ENCODE results near the gene MIF4GD.
"Not testable (repeated sequence)": the region's sequence is repeated elsewhere in the genome, so short reads cannot be mapped to it uniquely, and the experiment has no call there.

Gene MIF4GD

DNA sequence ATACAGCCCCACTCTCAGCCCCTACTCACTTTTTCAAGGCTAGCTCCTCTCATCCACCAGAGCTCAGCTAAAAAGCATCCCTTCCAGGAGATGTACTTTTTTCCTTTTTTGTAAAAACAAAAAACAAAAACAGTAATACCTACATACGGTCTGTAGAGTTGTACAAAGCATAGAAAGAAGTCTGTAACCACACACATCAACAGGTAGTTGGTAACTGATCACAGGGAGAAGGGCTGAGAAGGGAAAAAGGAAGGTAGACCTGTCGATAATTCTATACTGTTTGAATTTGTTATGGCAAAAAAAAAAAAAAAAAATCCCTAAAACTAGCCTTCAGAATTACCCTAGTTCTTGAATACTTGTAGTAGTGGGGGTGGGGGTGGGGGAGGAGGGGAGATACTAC is 17.3 kb upstream of the MIF4GD start:
- DNase-seq: no peak

GRCh38 chr17:75287221-75287620 is 16.2 kb upstream of the MIF4GD start:
- no peak for DNase-seq

- no peak for DNase-seq
Observed at GRCh38 chr17:75285123-75285522, 14.1 kb upstream of the MIF4GD start.

DNA sequence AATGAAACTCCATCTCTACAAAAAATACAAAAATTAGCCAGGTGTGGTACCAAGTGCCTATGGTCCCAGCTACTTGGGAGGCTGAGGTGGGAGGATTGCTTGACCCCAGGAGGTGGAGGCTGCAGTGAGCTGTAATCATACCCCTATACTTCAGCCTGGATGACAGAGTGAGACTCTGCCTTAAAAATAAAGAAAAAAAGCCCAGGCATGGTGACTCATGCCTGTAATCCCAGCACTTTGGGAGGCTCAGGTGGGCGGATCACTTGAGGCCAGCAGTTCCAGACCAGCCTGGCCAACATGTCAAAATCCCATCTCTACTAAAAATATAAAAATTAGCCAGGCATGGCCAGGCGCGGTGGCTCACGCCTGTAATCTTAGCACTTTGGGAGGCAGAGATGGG is 9.2 kb upstream of the MIF4GD start:
- DNase-seq: not testable (repeated sequence)

DNA sequence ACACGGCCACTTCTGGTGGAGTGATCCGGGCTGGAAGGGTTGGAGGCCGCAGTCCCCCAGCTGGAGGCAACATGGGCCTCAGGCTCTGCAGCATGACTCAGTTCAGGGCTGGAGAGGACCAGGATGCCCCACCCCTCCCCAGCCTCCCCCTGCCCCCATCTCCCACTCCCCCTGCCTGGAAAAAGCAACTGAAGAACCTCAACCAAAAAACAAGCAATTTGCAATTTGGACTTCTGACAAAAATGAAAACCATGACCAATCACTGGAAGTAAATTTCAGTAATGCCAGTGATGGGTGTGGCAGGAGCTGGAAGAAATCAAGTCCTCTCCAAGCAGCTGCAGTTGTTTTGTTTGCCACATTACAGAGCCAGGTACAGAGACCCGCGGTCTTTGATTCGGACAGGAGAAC is 6.6 kb upstream of the MIF4GD start:
- no peak for DNase-seq

DNA sequence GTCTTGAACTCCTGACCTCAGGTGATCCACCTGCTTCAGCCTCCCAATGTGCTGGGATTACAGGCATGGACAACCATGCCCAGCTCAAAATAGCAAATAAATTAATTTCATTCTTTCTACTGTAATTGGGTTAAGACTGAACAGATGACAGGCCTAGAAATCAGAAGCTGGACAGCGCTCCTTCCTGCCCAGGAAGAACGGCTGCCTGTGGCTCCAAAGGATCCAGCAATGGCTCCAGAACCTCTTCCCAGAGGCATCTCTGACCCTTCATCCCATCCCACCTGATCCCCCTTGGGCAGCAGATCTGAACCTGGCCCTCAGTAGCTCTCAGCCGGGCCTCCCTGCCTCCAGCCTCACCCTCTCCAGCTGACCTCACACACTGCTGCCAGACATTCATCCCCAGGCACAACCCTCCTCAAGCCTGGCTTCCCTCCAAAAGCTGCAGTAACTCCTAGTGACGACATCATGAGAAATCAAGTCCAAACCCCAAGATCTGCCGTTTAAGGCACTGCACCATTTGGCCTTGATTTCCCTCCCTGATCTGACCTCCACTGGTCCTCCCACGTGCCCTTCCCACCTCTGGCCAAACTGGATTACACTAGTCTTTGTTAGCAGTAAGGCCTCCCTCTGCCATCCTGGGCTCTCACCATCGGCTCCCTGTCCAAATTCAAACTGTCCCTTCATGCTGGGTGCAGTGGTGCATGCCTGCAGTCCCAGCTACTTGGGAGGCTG is 3.1 kb upstream of the MIF4GD start:
- no peak for DNase-seq

DNA sequence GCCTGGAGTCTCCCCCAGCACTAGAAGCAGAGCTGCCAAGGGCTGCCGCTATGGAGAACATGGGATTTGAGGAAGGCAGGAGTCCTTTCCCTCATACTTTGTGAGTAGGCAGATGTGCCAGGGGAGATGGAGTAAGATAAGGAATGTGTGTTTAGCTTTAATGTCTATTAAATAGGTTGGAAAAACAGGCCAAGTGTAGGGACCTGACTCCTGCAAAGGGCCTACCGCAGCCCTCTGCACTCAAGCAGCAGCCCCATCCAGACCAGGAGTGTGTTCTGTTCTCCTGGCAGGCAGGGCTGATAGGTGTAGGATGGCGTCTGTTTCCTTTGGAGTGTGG is 1.8 kb upstream of the MIF4GD start:
- DNase-seq: no peak

DNA sequence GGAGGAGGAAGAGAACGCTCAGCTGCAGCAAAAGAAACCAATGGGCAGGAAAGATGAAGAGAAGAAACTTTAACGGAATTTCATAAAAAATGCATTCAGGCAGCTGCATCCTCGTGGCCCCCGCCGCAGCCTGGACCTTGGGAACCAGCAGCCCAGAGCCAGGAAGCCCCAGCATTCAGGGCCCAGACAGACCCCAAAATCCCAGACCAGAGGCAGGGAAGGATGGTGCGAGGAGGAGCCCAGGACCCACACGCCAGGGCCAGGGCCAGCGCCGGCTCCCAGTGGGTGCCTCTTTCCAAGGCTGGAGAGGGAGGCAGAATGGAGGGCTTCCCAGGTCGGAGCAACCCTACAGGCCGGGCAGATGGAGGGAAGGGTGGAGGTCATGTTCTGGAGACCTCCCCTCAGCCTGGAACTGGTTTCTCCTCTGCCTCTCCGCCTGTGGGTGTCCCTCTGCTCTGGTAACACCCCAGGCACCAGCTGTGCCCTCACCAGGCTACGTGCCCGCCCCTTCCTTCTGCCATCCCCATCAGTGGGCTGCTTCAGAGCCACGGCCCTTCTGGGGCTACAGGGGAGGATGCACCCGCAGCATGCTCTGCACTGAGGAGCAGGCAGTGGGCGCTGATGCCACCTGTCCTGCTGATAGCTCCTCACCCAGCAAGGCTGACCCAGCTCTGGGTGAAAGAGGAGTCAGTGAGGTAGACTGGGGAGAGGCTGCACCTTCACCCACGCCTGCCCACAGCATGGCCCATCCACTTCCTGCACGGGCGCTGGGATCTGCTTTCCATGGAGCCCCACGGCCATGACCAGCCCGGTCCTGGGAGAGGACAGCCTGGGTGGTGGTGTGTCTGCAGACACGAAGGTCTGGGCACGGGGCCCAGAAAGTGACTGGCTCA is 1.2 kb upstream of the MIF4GD start:
- no peak for DNase-seq

DNA sequence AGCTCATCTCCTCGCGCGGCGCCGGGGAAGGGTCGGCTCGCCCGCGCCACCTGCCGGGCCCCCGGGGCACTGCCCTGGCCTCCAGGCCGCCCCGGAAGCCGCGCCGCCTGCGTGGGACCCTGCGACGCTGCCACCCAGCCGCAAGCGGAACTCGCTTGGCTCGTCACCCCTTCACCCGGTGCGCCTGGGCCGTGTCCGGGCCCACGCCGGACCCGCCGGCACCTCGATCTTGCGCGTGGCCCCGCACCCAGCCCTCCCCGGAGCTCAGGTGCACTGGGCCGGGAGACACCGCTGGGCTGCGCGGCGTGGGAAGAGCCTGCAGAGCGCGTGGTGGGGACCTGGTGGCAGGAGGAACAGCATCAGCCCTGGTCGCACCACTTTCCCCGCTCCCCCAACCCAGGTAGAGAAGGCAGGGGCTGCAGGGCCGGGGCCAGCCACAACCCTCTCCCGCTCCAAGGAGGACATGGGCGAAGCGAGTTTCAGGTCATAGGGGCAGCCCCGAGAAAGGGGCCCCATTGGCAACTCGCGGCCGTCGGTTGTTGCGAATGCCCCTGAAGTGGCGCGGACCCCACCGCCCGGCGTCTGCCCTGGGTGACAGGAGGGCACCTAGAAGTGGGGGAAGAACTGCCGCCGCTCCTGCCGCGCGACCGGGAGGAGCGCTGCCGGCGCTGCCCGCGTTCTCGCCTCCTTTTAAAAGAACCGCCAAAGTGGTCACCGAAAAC is 363 bp upstream of the MIF4GD start:
- peak; percentile 79 for DNase-seq

DNA sequence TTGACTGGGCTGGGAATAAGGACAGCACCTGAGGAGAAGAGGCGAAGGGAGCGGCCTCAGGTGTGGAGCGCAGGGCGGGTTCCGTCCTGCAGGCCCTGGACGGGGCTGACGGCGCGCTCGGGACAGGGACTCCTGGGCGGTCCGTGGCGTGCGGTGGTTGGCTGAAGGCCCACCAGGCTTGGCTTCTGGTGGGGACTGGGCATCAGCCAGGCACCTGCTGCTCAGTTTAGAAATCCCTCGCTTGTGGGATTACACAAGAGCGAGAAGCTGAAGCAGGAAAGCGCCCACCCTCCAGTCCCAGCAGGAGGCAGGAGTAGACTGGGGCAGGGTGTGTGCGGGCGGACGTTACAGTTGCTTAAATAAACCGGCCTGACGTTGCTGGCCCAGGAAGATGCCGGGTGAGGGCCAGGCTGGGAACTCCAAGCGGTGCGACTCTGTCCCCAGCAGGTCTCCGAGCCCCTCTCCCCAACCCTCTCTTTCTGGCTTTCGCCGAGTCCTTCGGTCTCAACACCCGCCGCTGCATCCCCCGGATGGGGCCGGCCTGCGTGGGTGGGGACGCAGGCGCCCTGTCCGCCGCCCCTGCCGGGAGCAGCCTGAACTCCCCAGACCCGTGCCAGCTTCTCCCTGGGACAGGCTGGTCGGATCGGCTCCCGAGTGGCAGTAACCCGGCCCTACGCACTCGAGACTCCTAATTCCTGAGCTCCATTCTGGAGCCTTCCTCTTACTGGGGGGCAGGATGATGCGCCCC is 639 bp downstream of the MIF4GD start:
- peak; percentile 71 for DNase-seq

- no peak for DNase-seq
Observed at GRCh38 chr17:75269844-75270217, 1.2 kb downstream of the MIF4GD start.

- DNase-seq: no peak
Observed at GRCh38 chr17:75267411-75268232, 3.4 kb downstream of the MIF4GD start.

GRCh38 chr17:75267153-75267410 is 3.9 kb downstream of the MIF4GD start:
- DNase-seq: no peak

DNA sequence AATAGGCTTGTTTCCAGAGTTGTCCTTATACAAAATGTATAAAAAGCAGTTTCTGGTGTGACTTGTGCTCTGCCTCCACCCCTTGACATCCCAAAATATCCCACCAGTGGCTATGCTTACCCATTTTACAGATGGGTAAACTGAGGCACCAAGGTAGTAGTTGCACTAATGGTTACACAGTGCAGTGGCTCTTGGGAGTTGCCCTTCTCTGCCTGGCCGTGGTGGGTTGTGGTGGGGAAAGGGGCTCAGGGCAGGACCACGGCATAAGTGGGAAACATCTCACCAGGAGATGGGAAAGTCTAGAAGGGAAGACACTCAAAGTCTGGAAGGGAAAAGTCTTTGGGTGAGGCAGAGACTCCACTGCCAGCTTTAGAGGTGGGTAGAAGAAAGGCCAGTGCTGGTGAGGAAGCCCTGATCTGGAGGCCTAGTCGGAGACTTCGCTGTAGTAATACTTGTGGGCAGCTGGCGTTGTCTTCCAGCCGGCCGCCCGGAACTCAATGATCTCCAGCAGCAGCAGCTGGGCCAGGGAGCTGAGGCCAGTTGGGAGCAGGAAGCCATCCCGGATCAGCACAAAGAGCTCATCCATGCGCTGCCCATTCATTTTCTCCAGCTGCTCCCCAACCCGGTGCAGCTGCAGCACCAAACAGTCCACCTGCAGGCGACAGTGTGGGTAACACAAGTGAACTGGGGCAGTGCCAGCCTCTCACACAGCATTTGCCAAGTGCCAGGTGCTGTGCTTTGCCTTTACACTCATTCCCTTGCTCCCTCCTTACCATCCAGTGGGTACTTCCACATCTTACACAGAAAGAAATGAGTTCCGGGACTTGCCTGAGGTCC is 4.5 kb downstream of the MIF4GD start:
- DNase-seq: no peak

GRCh38 chr17:75265614-75266315 is 5.3 kb downstream of the MIF4GD start:
- DNase-seq: no peak

GRCh38 chr17:75263055-75263454 is 8.0 kb downstream of the MIF4GD start:
- no peak for DNase-seq

DNA sequence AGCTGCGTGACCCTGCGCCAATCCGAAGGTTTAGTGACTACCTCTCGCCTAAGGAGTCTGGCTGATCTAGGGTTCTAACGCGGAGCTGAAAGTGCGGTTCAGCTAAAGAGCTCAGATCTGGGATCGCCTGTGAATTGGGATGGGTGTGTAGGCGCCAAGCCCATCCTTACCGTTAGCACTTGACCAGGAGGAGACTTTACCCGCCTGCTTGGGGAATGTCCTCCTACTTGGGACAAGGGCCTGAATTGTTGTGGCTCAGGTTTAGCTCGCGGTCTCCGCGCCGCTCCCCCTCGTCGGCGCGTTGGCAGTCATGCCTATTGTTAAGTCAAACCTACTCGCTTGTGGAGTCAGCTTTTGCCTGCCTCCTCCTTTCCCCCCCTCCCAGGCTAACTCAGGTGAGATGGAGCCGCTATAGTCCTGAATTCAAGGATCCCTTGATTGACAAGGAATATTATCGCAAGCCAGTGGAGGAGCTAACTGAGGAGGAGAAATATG is 8.9 kb downstream of the MIF4GD start:
- no peak for DNase-seq

DNA sequence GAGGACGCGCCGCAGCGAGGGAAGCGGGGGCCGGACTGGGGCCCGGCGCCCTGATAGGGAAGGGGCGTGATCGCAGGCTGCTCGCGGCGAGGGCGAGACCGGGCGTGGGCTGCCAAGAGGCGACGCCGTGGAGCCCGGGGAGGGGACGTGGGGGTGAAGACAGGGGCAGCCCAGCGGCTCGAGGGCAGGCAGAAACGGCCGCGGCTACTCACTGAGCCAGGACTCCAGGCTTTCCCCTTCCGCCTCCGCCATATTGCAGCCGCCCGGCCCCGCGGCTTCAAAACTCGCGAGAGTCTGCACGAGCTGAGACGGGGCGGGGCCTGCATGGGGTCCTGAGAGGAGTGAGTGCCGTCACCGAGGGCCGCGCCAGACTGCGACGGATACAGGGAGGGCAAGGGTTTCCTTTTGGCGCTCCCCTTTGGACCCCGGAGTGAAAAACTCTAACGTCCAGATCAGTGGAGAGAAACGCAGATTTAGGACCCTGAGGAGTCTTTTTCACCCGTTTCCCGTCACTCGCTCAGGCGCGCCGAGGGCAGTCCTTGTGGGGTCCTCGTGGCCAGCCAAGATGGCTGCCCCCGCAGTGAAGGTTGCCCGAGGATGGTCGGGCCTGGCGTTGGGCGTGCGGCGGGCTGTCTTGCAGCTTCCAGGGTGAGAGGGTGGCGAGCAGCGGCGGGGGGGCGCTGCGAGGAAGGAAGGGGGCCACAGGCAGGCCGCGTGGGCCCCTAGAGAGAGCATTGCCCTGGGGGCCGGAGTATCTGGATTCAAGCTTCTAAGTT is 9.5 kb downstream of the MIF4GD start, which contains the start of the genes GGA3 and MRPS7:
GGA3 (minus strand) TSS at position 271 of the 776 bp plus-strand sequence; CDS start at position 252, 19 bp downstream.
MRPS7 (plus strand) TSS at position 544 of the 776 bp plus-strand sequence; CDS start at position 566, 22 bp downstream.
- peak; percentile 98 for DNase-seq

- DNase-seq: no peak
Observed at GRCh38 chr17:75260641-75261335, 10.2 kb downstream of the MIF4GD start.

Measured in T1000 (cell line).